Astrocyte of the hippocampus (primary cell): ENCODE data around the gene KRT32.
A peak's percentile ranks its signal among the peaks of the same experiment; 100 is the strongest.
"Not testable (repeated sequence)": the region's sequence is repeated elsewhere in the genome, so short reads cannot be mapped to it uniquely, and the experiment has no call there.

ENCODE experiments used
- DNase-seq: peaks from one replicate; pipeline ENCODE4 v3.0.0; 2011; ENCODE audit warnings: low read depth, low spot score

The KRT32 gene

DNA sequence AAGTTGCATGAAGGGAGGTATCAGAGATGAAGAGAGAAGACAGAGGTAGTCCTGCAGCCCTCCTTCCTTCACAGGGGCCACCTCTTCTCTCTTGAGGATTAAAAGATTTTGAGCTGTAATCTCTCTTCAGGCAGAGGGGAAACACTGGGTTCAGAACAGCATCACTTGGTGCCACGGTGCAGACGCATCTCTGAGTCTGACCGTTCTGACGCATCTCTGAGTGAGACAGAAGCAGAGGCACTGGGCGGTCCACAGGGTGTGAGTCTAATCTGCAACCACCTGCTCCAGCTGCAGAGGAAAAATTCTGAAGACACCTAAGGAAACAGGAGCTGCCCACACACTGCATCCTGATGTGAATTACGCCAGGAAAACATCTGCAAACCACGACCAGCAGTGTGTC, 37.5 kb downstream of the KRT32 start:
- DNase-seq, result no peak

DNA sequence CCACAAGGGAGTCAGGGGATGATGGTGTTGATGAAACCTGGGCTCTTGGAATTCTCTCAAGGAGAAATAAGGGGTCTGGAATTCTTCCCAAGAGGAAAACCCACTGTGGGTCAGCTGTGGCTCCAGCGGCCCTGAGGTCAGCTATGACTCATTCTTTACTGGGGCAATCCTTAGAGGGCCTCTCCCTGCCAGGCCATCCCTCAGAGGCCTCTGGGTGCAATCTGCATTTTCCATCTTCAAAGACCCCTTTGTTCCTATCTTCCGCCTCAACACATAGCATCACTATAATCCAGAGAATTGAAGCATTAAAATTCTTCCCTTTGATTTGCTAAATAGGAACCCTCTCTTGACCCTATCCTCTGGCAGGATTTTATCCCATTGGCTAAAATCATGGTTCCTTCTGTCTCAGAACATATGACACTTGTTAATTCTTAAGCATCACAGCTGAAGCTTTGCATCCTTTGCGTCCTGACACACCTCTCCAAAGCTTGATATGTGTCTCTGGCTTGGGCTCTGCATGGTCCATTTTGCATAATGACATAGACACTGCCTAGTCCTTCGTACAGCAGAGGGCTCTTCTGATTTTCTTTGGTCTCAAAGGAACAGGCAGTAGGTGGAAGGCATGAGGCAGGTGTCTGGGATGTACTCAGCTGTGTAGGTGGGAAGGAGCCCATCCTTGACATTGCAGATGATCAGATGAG, 38.4 kb downstream of the KRT32 start:
- DNase-seq, result peak; percentile 68

DNA sequence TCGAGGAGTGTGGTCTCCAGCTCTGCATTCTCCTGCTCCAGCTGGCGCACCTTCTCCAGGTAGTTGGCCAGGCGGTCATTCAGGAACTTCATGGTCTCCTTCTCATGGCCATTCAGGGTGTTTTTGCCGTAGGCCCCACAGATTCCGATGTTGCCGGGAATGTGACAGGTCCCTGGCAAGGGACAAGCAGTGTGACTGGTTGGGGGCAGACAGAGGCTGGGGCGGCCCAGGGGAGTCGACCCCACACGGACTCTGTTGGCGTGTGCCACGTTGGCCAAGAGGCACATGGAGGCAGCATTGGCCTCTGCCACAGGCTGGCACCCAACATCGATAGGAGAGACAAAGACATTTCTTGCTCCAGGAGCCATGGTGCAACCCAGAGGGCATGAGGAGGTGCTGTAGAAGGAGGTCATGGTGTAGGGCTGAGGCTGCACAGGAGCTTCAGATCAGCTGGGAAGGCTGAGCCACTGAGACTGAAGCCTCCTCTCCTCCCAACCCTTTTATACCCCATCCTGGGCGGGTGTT, 43.0 kb downstream of the KRT32 start, which contains the start of gene KRT37:
Gene KRT37 (minus strand): TSS at position 475 of the 525 bp plus-strand sequence. CDS start 62 bp downstream, at position 413.
- DNase-seq, result no peak

DNA sequence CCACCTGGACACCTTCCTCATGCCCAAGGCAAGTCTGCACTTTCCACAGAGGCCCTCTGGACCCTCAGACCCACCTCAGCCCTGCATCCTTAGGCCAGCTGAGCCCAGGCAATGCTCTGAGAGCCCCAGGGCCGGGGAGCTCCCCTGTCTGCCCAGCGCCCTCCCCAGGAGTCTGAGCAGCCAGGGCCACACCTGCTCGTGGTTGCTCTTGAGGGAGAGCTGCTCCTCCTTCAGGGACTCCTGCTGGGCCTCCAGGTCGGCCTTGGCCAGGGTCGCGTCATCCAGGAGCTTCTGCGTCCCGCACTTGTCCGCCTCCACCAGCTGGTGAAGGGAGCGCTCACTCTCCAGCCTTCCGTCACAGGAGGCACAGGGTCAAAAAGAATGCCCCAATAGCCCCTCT, 44.6 kb downstream of the KRT32 start:
- DNase-seq, result not testable (repeated sequence)

DNA sequence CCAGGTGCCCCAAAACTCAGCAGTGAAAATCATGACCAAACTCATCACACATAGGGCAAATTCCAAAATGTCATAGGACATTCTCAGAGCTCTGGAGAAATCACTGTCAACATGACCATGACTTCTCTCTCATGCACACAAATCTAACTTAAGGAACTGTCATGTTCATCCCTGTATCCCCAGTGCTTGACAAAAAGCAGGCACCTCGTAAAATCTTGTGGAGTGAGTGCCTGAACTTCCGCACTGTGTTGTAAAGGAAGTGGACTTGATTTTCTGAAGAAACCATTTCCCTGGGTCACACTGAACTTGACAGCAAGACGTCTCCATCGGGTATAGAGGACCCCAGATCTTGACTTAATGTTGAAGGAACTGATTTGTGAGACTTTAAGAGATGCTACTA, 45.6 kb downstream of the KRT32 start:
- no peak for DNase-seq

DNA sequence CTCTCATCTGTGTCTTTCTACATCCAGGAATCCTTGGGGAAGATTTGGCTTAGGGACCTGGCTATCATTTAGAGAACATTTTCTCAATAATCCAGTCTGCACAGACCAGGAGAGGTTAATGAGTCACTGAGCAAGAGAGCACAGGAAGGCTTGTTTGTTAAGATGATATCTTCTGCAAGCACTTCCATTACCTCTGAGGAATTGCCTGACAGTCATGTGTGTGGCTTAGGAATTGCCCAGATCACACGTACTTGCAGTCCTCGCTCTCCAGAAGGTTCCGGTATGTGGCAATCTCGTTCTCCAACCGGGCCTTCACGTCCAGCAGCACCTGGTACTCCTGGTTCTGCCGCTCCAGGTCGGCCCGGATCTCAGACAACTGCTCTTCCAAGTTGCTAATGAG, 46.1 kb downstream of the KRT32 start:
- DNase-seq, result no peak

DNA sequence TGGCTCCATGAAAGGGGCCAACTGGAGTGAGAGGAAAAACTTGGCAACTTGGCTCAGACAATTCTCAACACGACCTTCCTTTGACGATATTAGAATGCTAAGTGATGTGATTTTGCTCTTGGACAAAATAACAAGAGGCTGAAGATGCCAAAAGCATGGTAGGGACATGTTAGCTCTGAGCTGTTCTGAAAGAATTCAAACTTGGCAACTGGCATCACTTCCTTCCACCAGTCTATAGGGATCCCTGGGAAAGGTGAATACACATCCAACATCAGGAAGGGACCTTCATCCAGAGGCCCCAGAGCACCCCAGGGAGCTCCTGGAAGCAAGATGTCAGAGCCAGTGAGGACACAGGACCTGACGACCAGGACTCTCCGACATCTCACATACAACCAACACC, 47.1 kb downstream of the KRT32 start:
- peak; percentile 50 for DNase-seq

DNA sequence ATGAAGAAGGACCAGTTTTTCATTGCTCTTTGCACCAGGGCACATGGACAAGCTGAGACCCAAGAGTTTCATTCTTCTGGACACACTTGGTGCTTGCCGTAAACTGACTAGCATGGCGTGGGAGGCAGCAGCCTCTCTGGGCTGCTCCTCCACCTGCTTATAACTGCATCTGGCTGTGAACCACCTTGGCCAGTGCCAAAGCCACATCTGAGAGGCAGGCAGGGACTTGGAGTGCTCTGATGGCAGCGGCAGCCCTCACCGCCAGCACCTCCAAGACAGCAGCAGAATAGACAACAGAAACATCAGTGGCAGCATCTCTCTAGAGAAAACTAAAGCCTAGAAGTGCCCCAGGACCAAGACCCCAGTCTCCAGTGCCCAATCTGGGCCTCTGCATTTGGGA, 47.5 kb downstream of the KRT32 start:
- no peak for DNase-seq

DNA sequence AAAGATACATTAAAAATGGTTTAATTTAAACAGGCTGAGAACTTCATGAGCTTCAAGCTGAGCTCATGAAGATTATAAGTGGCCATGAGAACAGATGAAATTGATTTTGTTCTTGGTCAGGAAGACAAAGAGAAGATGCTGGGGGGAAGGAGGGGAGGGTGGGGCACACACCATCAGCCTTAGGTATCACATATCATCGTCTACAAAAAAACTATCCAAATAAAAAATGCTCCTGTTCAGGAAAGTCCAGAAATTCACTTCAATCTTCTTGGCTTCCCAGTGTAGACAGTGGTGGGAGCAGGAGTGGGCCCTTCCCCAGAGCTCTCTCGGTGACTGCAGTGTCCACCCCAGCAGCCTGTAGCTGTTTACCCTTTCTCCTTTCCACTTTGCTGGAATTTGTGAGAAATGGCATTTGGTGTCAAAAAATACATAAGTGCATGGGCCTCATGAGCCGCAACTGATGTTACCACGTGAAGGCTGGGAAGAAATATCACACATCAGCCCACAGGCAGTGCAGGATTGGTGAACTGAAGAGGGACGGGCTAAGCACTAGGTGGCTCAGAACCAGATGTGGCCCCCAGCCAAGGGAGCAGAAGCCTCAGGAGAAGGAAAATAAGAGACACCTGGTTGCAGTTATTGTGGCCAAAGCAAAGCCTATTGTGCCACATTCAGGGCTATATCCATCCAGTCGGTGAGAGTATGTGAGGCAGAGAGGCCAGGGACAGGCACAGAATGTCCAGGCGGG, 48.9 kb downstream of the KRT32 start:
- DNase-seq, result no peak

DNA sequence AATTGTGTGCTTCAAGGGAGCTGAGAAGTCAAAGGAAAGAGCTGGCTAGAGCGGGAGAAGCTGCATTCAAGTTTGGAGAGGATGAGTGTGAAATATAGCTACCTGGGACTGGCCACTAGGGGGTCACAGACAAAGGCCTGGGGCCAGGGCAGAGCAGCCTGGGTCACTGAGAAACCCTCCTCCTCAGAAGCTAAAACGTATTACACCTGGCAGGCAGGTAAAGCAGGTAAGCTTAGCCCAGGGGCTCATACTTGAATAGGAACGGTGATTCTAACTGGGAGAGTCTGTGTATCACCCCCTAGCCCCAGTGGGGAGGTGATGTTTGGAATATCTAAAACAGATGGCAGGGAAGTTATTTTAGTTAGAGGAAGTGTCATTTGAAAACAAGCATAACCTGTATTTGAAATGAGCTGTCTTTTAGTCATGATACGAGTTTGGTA, 49.6 kb downstream of the KRT32 start:
- no peak for DNase-seq

DNA sequence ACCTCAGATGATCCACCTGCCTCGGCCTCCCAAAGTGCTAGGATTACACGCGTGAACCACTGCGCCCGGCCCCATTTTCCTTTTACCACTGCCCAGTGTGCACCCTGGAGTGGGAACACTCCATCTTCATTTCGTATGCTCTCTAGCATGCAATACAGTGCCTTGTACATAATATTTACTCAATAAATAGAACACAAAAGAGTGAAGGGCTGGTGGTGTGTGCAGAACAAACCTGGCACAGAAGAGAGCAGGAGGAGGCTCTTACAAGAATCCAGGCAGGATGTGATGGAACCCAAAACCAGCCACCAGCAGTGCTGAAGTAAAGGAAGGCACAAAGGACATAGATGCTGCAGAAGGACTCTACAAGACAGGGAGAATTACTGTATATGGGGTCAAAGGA, 50.1 kb downstream of the KRT32 start:
- DNase-seq, result no peak

DNA sequence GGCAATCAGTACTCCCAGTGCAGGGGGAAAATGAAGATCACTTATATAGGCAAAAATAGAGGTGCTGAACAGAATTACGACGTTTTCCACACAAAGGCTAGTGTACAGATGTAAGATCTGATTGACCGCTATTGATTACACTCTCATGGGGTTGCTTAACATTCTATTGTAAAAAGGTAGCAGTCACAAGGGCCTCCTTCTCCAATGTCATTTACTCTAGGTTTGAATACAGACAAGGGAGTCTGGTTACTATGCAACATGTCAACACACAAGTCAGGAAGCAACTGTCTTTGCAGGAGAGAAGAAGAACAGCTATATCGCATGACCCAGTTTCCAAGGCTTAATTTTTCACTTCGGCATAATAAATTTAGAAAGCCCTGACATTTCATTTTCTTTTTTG, 50.7 kb downstream of the KRT32 start:
- DNase-seq, result no peak

DNA sequence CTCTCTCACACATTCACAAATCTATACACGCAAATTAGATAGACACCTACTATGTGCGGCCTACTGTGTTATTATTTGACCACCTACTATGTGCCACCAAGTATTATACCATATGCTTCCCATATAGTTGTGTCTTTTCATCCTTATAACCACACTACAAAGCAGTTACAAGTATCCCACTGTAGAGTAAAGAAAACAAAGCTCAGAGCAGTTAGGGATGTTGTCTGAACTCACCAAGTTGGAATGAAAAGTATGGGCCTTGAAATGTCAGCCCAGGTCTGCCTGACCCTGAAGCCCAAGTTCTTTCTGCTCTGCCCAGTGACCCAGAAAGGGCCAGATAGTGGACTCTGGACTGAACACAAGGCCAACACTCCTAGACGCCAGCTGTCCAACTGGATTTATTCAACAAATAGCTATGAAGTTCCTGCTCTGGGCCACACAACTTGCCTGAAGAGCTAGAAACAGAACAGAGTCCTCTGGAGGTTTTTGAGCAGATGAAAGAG, 51.3 kb downstream of the KRT32 start:
- DNase-seq, result peak; percentile 57

DNA sequence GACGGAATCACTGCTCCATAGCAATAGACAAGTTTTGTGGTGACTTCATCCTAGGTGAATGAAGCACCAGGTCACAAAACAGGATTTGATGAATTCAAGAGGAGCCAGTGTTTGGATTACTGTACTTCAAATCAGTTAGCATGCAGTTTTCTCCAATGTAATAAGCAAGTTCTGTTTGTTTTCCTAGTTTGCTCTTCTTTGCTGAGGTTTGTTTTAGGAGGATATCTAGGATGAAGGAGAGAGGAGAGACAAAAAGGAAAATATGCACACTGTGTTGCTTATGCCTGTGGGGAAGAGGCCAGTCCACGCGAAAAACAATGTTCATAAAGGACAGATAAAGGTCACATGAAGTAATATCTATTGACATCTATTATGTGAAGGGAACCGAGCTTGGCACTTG, 51.8 kb downstream of the KRT32 start:
- DNase-seq, result no peak

DNA sequence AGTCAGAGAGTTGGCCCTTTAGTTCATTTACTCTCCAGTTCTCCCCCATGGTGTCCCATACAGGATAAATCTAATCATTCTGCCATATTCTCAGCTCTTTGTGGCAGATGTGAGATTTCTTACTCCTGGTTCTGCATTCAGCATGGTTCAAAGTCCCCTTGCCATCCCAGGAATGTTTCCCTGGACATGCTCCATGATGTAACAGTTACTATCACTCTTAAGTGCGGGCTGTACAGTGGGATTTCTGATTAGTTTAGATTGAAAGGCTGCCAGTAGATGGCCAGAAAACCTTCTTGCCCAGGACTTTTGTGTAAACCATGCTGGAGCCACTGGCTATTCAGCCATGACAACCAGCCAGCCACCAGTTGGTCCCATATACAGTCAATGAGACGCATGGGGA, 53.2 kb downstream of the KRT32 start:
- DNase-seq, result peak; percentile 51

DNA sequence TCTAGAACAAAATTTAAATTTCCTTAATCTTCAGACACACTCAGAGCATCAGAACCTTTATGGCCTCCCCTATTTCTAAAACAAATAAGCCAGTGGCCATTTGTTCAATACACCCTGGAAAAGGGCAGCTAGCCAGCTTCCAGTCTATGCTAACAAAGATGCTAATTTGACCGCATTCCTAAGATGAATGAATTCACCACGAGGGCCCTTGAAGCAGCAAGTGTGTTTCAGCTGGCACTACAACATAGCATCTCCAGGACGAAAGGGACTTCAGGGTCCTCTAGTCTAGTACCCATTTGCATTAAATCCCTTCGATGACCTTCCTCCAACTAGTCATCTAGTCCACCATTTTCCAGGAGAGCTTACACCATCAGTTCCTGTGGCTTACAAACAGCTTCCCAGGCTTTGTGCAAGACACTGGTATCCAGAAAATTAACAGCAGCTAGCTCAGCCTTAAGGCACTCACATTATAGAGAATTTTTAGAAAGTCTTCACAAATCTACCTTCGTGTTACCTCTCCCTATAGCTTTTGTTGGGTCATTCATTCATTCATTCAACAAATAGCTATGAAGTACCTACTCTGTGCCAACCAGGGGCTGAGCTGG, 53.7 kb downstream of the KRT32 start:
- peak; percentile 90 for DNase-seq

DNA sequence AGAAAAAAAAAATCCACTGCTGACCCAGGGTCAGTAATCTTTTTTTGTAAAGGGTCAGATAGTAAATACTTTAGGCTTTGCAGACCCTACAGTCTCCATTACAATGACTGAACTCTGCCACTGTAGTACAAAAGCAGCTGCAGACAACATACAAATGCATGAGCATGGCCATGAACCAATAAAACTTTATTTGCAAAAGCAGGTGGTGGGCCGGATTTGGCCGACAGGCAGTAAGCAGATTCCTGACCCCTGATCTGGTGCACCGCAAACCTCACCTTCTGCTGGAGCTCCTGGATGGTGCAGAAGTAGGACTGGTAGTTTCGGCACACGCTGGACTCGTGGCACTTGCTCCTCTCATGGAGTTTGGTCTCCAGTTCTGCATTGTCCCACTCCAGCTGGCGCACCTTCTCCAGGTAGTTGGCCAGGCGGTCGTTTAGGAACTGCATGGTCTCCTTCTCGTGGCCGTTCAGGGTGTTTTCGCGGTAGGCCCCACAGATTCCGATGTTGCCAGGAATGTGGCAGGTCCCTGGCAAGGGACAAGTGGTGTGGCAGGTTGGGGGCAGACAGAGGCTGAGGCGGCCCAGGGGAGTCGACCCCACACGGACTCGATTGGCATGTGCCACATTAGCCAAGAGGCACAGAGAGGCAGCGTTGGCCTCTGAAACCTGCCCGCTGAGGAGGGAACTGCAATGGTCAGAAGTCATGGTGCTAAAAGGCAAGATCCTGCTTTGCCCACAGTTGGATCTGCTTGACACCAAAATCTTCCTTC, 55.9 kb downstream of the KRT32 start:
- no peak for DNase-seq
